Muscle of arm (tissue), 14 donors: ENCODE results near the gene UQCRH. TPM values are rescaled to one million over a fixed set of nuclear protein-coding genes. Genes with fewer than 3 reads are reported as not detected.

Source experiments
- DNase-seq: peaks from one replicate; pipeline ENCODE4 v3.0.0-alpha.2; 2013
- long read RNA-seq, 11 donors: transcript quantifications; one replicate each; lab custom pipeline, GENCODE V29; 2026
- polyA plus RNA-seq, 12 donors: library from polyadenylated mRNA; unstranded; fragments of 120-200 nt; gene quantifications; one replicate each; pipeline ENCODE4 v1.2.1, GENCODE V29; 2013; ENCODE audit not compliant: insufficient read length in 12 of 12

The UQCRH gene
- 100 to 1,000 TPM in 11 of 12 donors, not detected in 1; 227 to 307 (median 272) TPM for polyA plus RNA-seq
- long read RNA-seq, donor 1, transcript UQCRH-201 (4 exons, 604 nt): major isoform, 263 of 341 reads
- long read RNA-seq, donor 1, transcript UQCRH-202 (2 exons, 621 nt): minor isoform, 16 of 341 reads
- long read RNA-seq, donor 1, transcript UQCRH-205 (5 exons, 674 nt): minor isoform, 19 of 341 reads
- long read RNA-seq, donor 1, partial matches to known transcripts: 27 of 341 reads
- long read RNA-seq, donor 1, other reads (novel, unspliced or antisense): 14 of 341 reads
- long read RNA-seq, donor 2, transcript UQCRH-201 (4 exons, 604 nt): major isoform, 240 of 328 reads
- long read RNA-seq, donor 2, transcript UQCRH-202 (2 exons, 621 nt): minor isoform, 23 of 328 reads
- long read RNA-seq, donor 2, transcript UQCRH-205 (5 exons, 674 nt): minor isoform, 13 of 328 reads
- long read RNA-seq, donor 2, partial matches to known transcripts: 20 of 328 reads
- long read RNA-seq, donor 2, other reads (novel, unspliced or antisense): 32 of 328 reads
- long read RNA-seq, donor 3, transcript UQCRH-205 (5 exons, 674 nt): minor isoform, 6 of 177 reads
- long read RNA-seq, donor 3, transcript UQCRH-202 (2 exons, 621 nt): minor isoform, 9 of 177 reads
- long read RNA-seq, donor 3, transcript UQCRH-201 (4 exons, 604 nt): major isoform, 152 of 177 reads
- long read RNA-seq, donor 3, partial matches to known transcripts: 0 of 177 reads
- long read RNA-seq, donor 3, other reads (novel, unspliced or antisense): 10 of 177 reads
- long read RNA-seq, donor 4, transcript UQCRH-201 (4 exons, 604 nt): major isoform, 103 of 139 reads
- long read RNA-seq, donor 4, transcript UQCRH-205 (5 exons, 674 nt): minor isoform, 8 of 139 reads
- long read RNA-seq, donor 4, transcript UQCRH-202 (2 exons, 621 nt): minor isoform, 8 of 139 reads
- long read RNA-seq, donor 4, partial matches to known transcripts: 6 of 139 reads
- long read RNA-seq, donor 4, other reads (novel, unspliced or antisense): 13 of 139 reads
- long read RNA-seq, donor 5, transcript UQCRH-202 (2 exons, 621 nt): minor isoform, 12 of 282 reads
- long read RNA-seq, donor 5, transcript UQCRH-205 (5 exons, 674 nt): minor isoform, 15 of 282 reads
- long read RNA-seq, donor 5, transcript UQCRH-201 (4 exons, 604 nt): major isoform, 218 of 282 reads
- long read RNA-seq, donor 5, partial matches to known transcripts: 9 of 282 reads
- long read RNA-seq, donor 5, other reads (novel, unspliced or antisense): 26 of 282 reads
- long read RNA-seq, donor 6, transcript UQCRH-202 (2 exons, 621 nt): minor isoform, 8 of 179 reads
- long read RNA-seq, donor 6, transcript UQCRH-201 (4 exons, 604 nt): major isoform, 139 of 179 reads
- long read RNA-seq, donor 6, transcript UQCRH-205 (5 exons, 674 nt): minor isoform, 13 of 179 reads
- long read RNA-seq, donor 6, partial matches to known transcripts: 8 of 179 reads
- long read RNA-seq, donor 6, other reads (novel, unspliced or antisense): 10 of 179 reads
- long read RNA-seq, donor 7, transcript UQCRH-202 (2 exons, 621 nt): minor isoform, 11 of 179 reads
- long read RNA-seq, donor 7, transcript UQCRH-201 (4 exons, 604 nt): major isoform, 136 of 179 reads
- long read RNA-seq, donor 7, transcript UQCRH-205 (5 exons, 674 nt): minor isoform, 12 of 179 reads
- long read RNA-seq, donor 7, partial matches to known transcripts: 0 of 179 reads
- long read RNA-seq, donor 7, other reads (novel, unspliced or antisense): 18 of 179 reads
- long read RNA-seq, donor 8, transcript UQCRH-201 (4 exons, 604 nt): major isoform, 237 of 323 reads
- long read RNA-seq, donor 8, transcript UQCRH-205 (5 exons, 674 nt): minor isoform, 24 of 323 reads
- long read RNA-seq, donor 8, transcript UQCRH-202 (2 exons, 621 nt): minor isoform, 14 of 323 reads
- long read RNA-seq, donor 8, partial matches to known transcripts: 5 of 323 reads
- long read RNA-seq, donor 8, other reads (novel, unspliced or antisense): 42 of 323 reads
- long read RNA-seq, donor 9, transcript UQCRH-201 (4 exons, 604 nt): major isoform, 190 of 232 reads
- long read RNA-seq, donor 9, transcript UQCRH-202 (2 exons, 621 nt): minor isoform, 12 of 232 reads
- long read RNA-seq, donor 9, transcript UQCRH-205 (5 exons, 674 nt): minor isoform, 12 of 232 reads
- long read RNA-seq, donor 9, partial matches to known transcripts: 0 of 232 reads
- long read RNA-seq, donor 9, other reads (novel, unspliced or antisense): 17 of 232 reads
- long read RNA-seq, donor 10, transcript UQCRH-201 (4 exons, 604 nt): major isoform, 192 of 233 reads
- long read RNA-seq, donor 10, transcript UQCRH-202 (2 exons, 621 nt): minor isoform, 6 of 233 reads
- long read RNA-seq, donor 10, transcript UQCRH-205 (5 exons, 674 nt): minor isoform, 15 of 233 reads
- long read RNA-seq, donor 10, partial matches to known transcripts: 7 of 233 reads
- long read RNA-seq, donor 10, other reads (novel, unspliced or antisense): 12 of 233 reads
- long read RNA-seq, donor 11, transcript UQCRH-202 (2 exons, 621 nt): minor isoform, 10 of 332 reads
- long read RNA-seq, donor 11, transcript UQCRH-205 (5 exons, 674 nt): minor isoform, 21 of 332 reads
- long read RNA-seq, donor 11, transcript UQCRH-201 (4 exons, 604 nt): major isoform, 252 of 332 reads
- long read RNA-seq, donor 11, partial matches to known transcripts: 0 of 332 reads
- long read RNA-seq, donor 11, other reads (novel, unspliced or antisense): 48 of 332 reads

- peak; percentile 96 for DNase-seq
Measured at GRCh38 chr1:46303038-46303871, at the start of gene UQCRH, which contains the start of gene LRRC41. Gene UQCRH (plus strand): TSS chr1:46303698. CDS start chr1:46303767, 69 bp downstream. Gene LRRC41 (minus strand): TSS chr1:46303616. CDS start chr1:46303322, 294 bp downstream.

GRCh38 chr1:46254668-46255067 is 48.8 kb upstream of the UQCRH start:
- DNase-seq: no peak

- DNase-seq: no peak
Measured at GRCh38 chr1:46256523-46256922, 47.0 kb upstream of the UQCRH start.

- DNase-seq: no peak
Measured at GRCh38 chr1:46262508-46262907, 41.0 kb upstream of the UQCRH start.

DNA sequence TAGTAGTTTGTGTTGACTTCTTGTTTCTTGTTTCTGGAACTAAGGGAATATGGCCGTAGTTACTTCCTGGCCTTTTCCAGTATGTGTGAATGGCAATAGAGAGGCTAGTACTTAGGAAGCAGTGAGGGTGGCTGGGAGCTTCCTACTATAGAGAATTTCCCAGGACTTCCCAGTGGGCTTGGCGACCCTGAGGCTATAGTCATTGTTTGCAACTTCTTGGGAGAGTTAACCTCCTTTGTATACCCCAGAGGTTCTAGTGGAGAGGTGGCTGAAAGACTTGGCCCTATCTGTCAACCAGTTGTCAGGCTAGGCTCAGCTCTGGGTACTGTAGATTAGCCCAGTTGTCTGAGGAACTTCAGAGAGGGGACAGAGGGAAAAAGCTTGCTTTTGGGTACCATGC is 40.4 kb upstream of the UQCRH start:
- DNase-seq: no peak

GRCh38 chr1:46268578-46268977 is 34.9 kb upstream of the UQCRH start:
- no peak for DNase-seq

DNA sequence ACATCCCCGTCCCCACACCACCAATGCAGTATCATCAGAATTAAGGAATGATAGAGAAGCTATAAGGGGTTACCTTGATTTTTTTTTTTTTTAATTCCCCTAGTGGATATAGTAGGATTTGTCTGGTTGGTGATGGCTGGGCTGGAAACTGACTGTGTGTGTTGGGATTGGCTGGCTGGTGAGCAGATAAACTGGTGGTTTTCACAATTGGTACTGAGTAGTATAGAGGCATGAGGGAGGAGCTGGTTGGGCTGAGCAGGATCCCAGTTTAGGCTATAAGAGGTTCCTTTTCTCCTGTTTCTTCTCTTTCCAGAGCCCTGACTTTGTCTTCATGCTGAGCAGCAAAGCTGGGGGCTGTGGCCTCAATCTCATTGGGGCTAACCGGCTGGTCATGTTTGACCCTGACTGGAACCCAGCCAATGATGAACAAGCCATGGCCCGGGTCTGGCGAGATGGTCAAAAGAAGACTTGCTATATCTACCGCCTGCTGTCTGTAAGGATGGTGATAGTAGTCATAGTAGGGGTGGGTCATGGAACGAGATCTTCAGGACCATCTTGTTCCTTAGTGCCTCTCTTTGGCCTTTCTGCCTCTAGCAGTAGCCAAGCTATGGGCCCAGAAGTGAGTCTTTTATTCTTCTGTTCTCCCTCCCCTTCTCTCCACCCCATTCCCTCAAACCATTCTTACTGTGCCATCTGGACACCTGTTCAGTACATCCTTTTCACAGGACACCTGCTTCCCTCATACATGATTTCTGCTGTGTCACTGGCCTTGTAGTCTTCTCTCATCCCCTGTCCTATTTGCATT is 29.1 kb upstream of the UQCRH start:
- no peak for DNase-seq

DNA sequence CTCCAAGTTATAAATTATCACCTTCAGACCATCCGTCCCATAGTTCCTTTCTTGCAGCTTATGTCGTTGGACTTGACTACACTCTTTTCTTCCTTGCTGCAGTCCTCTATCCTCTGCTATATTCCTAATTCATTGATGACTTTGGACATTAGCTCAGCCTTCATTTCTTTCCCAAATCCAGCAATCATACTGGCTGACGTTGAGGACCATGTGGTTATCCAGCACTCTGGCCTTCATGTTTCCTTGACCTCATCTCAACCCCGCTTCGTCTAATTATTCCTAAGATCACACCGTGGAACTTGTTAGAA is 28.5 kb upstream of the UQCRH start:
- DNase-seq: no peak

DNA sequence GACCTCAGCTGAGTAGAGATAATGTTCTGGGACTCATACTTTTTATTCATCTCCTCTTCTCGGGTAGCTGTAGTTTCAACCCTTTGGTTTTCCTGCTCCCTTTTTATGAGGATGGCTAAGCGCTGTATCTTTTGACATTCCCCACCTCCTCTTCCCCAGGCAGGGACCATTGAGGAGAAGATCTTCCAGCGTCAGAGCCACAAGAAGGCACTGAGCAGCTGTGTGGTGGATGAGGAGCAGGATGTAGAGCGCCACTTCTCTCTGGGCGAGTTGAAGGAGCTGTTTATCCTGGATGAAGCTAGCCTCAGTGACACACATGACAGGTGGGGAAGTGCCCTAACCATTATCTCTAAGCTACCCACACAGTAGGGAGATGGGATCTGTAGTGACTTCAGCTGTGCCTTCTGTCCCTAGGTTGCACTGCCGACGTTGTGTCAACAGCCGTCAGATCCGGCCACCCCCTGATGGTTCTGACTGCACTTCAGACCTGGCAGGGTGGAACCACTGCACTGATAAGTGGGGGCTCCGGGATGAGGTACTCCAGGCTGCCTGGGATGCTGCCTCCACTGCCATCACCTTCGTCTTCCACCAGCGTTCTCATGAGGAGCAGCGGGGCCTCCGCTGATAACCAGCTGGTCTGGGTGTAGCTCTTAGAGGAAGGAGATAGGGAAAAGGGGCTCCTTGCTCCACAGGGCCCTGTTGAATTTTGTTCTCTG is 25.7 kb upstream of the UQCRH start:
- DNase-seq: no peak

DNA sequence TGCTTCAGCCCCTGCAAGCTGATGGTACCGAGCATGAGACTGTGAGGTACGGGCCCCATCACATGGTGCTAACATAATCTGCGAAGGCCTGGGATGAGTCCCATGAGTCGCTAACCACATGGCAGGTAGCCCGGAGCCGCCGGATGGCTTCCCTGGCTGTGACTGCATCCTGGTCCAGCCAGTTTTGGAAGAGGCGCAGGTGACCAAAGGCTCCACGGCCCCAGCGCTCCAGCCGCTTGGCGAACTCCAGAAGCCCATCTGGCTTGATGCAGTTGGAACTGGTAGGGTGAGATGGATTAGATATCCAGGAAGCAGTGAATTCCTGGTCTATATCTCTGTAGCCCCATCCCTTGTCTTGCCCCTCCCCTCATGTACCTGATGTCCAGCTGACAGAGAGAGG is 24.7 kb upstream of the UQCRH start:
- DNase-seq: no peak

DNA sequence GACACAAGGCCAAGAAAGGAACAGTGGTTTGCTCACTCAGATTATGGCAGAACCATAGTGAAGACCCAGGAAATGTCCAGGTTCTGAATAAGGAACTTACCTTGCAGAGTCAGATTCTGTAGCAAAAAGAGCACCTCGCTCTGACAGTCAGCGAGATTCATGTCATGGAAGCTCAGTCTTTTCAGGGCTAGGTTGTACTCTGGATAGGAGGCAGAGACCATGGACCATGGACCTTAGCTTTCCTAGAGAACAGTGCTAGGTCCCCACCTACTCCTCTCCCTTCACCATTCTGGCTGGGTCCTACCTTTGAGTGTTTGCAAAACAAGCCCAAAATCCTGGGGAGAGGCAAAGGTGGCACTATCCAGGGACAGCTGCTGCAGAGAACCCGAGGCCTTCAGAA is 23.4 kb upstream of the UQCRH start:
- DNase-seq: no peak

GRCh38 chr1:46281021-46281420 is 22.5 kb upstream of the UQCRH start:
- no peak for DNase-seq

DNA sequence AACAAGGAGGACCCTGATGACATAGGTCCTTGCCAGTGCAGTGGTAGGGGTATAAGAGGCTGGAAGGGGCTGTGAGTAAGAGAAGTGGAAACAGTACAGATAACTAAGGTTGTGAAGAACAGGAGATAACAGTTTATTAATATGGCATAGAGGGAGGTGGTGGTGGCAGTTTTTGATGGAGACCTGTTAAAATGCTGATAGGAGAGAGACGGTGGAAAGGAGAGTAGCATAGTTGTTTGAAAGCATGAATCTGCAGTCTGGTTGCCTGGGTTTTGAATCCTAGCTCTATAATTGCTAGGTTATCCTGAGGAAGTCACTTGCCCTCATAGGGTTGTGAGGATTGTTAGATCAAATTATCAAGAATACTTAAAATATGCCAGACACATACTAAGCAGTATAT is 19.4 kb upstream of the UQCRH start:
- DNase-seq: no peak

GRCh38 chr1:46284597-46285564 is 18.6 kb upstream of the UQCRH start:
- DNase-seq: no peak
